ENCODE data around the gene GSTT2. TPM values are rescaled to one million over a fixed set of nuclear protein-coding genes. Genes with fewer than 3 reads are reported as not detected.

The GSTT2 gene
- total and polyA plus RNA-seq, 10 of the 15 experiments (the other 5 are each of a cell fraction or from before 2014, with no cell fraction given): not detected

- TF ChIP-seq SKIL (IDR thresholded peaks at IDR 0.05; ENCODE audit: low read depth, poor library complexity, severe bottlenecking) (no peak), PML (IDR thresholded peaks at IDR 0.05; ENCODE audit: low read length) (no peak), HCFC1 (IDR thresholded peaks at IDR 0.05; ENCODE audit: low read length) (no peak), REST (IDR thresholded peaks at IDR 0.05; ENCODE audit: low read depth, low read length) (no peak), NR2F1 (conservative IDR thresholded peaks at IDR 0.05) (no peak)
These were observed 41.5 kb upstream of the GSTT2 start (continued) for GRCh38 chr22:23938328-23939016.

- no peaks in the 10 kb centered on the region for H3K4me1 ChIP-seq (ENCODE audit: control insufficient read depth, insufficient read depth, low read length)
- intact Hi-C loops (cut with micrococcal nuclease; ENCODE audit: unreplicated experiment): no loop called here
- H2AFZ ChIP-seq (ENCODE audit: control insufficient read depth, low read depth, low read length): no peak overlapping the region
- H3K27ac ChIP-seq (ENCODE audit: control insufficient read depth, insufficient read depth): no peak overlapping the region
- in situ Hi-C loops (cut with MboI): loop anchor here (5.0 kb wide), 1 partner anchor 68 kb away; the partner anchor contains the start of gene GSTT4
- WGBS (ENCODE audit: insufficient coverage, insufficient replicate concordance, low lambda C conversion rate, missing lambda C conversion rate): 33% methylated on average over 3 of the region's 3 CpGs
- no peaks in the 10 kb centered on the region for H3K36me3 ChIP-seq (ENCODE audit: control insufficient read depth in 2 of 2, insufficient read depth in 2 of 2, low read length in 1 of 2)
- no peak overlapping the region for H3K4me2 ChIP-seq (ENCODE audit: control insufficient read depth, insufficient read depth)
- CTCF ChIA-PET: no interaction called here
- SMC1A ChIA-PET (ENCODE audit: uncharacterized antibody, unreplicated experiment): no interaction called here
- no peaks in the 10 kb centered on the region for H4K20me1 ChIP-seq (ENCODE audit: control insufficient read depth, insufficient read depth)
- no peaks in the 10 kb centered on the region for H3K27me3 ChIP-seq (replicated peaks in 1 of 2; ENCODE audit: control insufficient read depth in 2 of 2, insufficient read depth in 2 of 2, low read length in 1 of 2)
- no peak overlapping the region for H3K9ac ChIP-seq (ENCODE audit: control insufficient read depth, insufficient read depth, low read length)
- no peaks in the 10 kb centered on the region for H3K9me3 ChIP-seq (replicated peaks; ENCODE audit: control insufficient read depth, insufficient read depth, low read length)
- no TSS peak for BruUV-seq (replicated peaks)
- H3K79me2 ChIP-seq (ENCODE audit: control insufficient read depth, insufficient read depth, low read length): no peaks in the 10 kb centered on the region
- DNase-seq (ENCODE audit: low read depth, low spot score) (no peak), ATAC-seq (no peak), FAIRE-seq (no peak)
- POLR2A ChIA-PET: no interaction called here
- RAD21 ChIA-PET (ENCODE audit: unreplicated experiment): no interaction called here
- no peak overlapping the region for H3K4me3 ChIP-seq
- TF ChIP-seq EP300 (IDR thresholded peaks at IDR 0.05; ENCODE audit: borderline replicate concordance in 1 of 2, control insufficient read depth in 1 of 2, low read depth in 2 of 2, low read length in 2 of 2) (no peak), SMAD1 (IDR thresholded peaks at IDR 0.05; ENCODE audit: low read depth, partially characterized antibody) (no peak), ZNF592 (IDR thresholded peaks at IDR 0.05) (no peak), RCOR1 (conservative IDR thresholded peaks at IDR 0.05; ENCODE audit: low read depth, low read length) (no peak), RBBP5 (conservative IDR thresholded peaks at IDR 0.05) (no peak), BMI1 (IDR thresholded peaks at IDR 0.05; ENCODE audit: borderline replicate concordance) (no peak), NRF1 (conservative IDR thresholded peaks at IDR 0.05; ENCODE audit: low read depth, low read length) (no peak), YY1 (IDR thresholded peaks at IDR 0.05; ENCODE audit: low read depth, low read length) (no peak), TARDBP (IDR thresholded peaks at IDR 0.05; ENCODE audit: borderline replicate concordance) (no peak)
These were observed 40.9 kb upstream of the GSTT2 start for GRCh38 chr22:23939017-23939357.
